ENCODE measurements around the gene CATSPER4.

GRCh38 chr1:26169198-26169554, 21.2 kb upstream of the CATSPER4 start:
- TF ChIP-seq POLR2A (IDR thresholded peaks at IDR 0.05) (no peak), CTCF (IDR thresholded peaks at IDR 0.05) (no peak)

Data from lower leg skin (tissue), 3 donors.